Sigmoid colon (tissue), 7 donors: Measurements from ENCODE around the gene RPTOR. TPM values are rescaled to one million over a fixed set of nuclear protein-coding genes. Genes with fewer than 3 reads are reported as not detected.

ENCODE experiments used
- DNase-seq: peaks from one replicate; pipeline ENCODE4 v3.0.0-alpha.2; 2019
- H3K27ac ChIP-seq, 4 donors: fragments of 200-600 bp; sonication (generic); one replicate each; pipeline ENCODE4 v1.5.1; 2016 to 2019; ENCODE audit warnings: mild to moderate bottlenecking in 1 of 4
- H3K27me3 ChIP-seq, 3 donors: fragments of 200-600 bp; sonication (generic); one replicate each; pipeline ENCODE4 v1.5.1; 2019; ENCODE audit warnings: mild to moderate bottlenecking in 1 of 3
- H3K36me3 ChIP-seq, 4 donors: fragments of 200-600 bp; sonication (generic); one replicate each; pipeline ENCODE4 v1.5.1; 2016 to 2019
- H3K4me1 ChIP-seq, 4 donors: fragments of 200-600 bp; sonication (generic); one replicate each; pipeline ENCODE4 v1.5.1; 2017 to 2019
- H3K4me3 ChIP-seq, 4 donors: fragments of 200-600 bp; sonication (generic); one replicate each; pipeline ENCODE4 v1.5.1; 2017 to 2019; ENCODE audit warnings: mild to moderate bottlenecking in 2 of 4, moderate library complexity in 1 of 4
- H3K9me3 ChIP-seq, 4 donors: fragments of 200-600 bp in 3 of 4; sonication (generic) in 3 of 4; one replicate each; pipeline versions ENCODE4 v1.5.1 to v1.6.1; 2013 to 2019
- CTCF ChIP-seq, 4 experiments: fragments of 450-650 bp in 3 of 4; fragments of 200-600 bp in 1 of 4; IDR thresholded peaks; one replicate each; pipeline ENCODE4 v1.5.1; 2016 to 2019; ENCODE audit warnings: antibody characterized with exemption in 4 of 4, mild to moderate bottlenecking in 3 of 4, moderate library complexity in 2 of 4
- EP300 ChIP-seq, 4 donors: sonication (generic); formaldehyde crosslinking; IDR thresholded peaks; one replicate each; pipeline ENCODE4 v1.6.1; 2017; ENCODE audit warnings: antibody characterized with exemption in 4 of 4
- POLR2A ChIP-seq, 2 donors: fragments of 450-650 bp; IDR thresholded peaks; one replicate each; pipeline ENCODE4 v1.6.1; 2016; ENCODE audit warnings: antibody characterized with exemption in 2 of 2, mild to moderate bottlenecking in 2 of 2, moderate library complexity in 2 of 2
- POLR2AphosphoS5 ChIP-seq, 4 donors: sonication (generic); formaldehyde crosslinking; IDR thresholded peaks; one replicate each; pipeline ENCODE4 v1.6.1; 2017; ENCODE audit warnings: antibody characterized with exemption in 4 of 4
- WGBS, 2 donors: extraction: QIAGEN DNeasy Blood & Tissue Kit; methylation state at CpG; one replicate each; pipeline ENCODE4 v1.1.7; 2013; 5-methylcytosine and 5-hydroxymethylcytosine counted together
- intact Hi-C: fragments of 100-400 bp; cut with DNase I; formaldehyde crosslinking; loops from one replicate; pipeline ENCODE4 v1.15.1; 2023
- polyA plus RNA-seq, 3 donors: library from polyadenylated mRNA; stranded (reverse); fragments of 200-250 nt; gene quantifications; one replicate each; pipeline ENCODE4 v1.2.3, GENCODE V29; 2013
- total RNA-seq, 4 donors: library from RNA; depleted of rRNA; stranded (reverse); fragments of >200 nt; gene quantifications; one replicate each; pipeline ENCODE4 v1.1.0, GENCODE V29; 2016
- donor health status: healthy with polysubstance abuse.
- donor health status: Bipolar disorder and iron deficiency.
- donor health status: healthy.

Gene RPTOR
- total and polyA plus RNA-seq, 7 donors = 3.7 to 68.7 (median 22.9) TPM

- no peaks in the 10 kb centered on the region for H3K9me3 ChIP-seq
- no peak overlapping the region for H3K27ac ChIP-seq
- no peak for DNase-seq
- no peak overlapping the region for H3K4me3 ChIP-seq
- intact Hi-C loops = no loop called here
- TF ChIP-seq POLR2A (IDR thresholded peaks at IDR 0.05) (no peak), EP300 (IDR thresholded peaks at IDR 0.05) (no peak)
- H3K4me1 ChIP-seq = peaks cover 0 to 10% (median 6%) of the 10 kb centered on the region in 4 donors
- H3K36me3 ChIP-seq = no peaks in the 10 kb centered on the region
- 88 to 92% methylated on average over 10 of the region's 10 CpGs for WGBS, 2 donors
- H3K27me3 ChIP-seq = no peaks in the 10 kb centered on the region
Observed at GRCh38 chr17:80584176-80584905, 39.7 kb downstream of the RPTOR start.

GRCh38 chr17:80585890-80586845 lies 41.5 kb downstream of the RPTOR start:
- DNase-seq = no peak
- peaks cover 0 to 10% (median 6%) of the 10 kb centered on the region in 4 donors for H3K4me1 ChIP-seq
- WGBS, 2 donors = 74 to 88% methylated on average over 24 of the region's 24 CpGs
- no peak overlapping the region for H3K4me3 ChIP-seq
- TF ChIP-seq POLR2A (IDR thresholded peaks at IDR 0.05) (no peak), EP300 (IDR thresholded peaks at IDR 0.05) (no peak), CTCF (IDR thresholded peaks at IDR 0.05) (no peak), POLR2AphosphoS5 (IDR thresholded peaks at IDR 0.05) (no peak)
- no peaks in the 10 kb centered on the region for H3K36me3 ChIP-seq
- H3K27me3 ChIP-seq = no peaks in the 10 kb centered on the region
- intact Hi-C loops = no loop called here
- H3K9me3 ChIP-seq = no peaks in the 10 kb centered on the region
- no peak overlapping the region for H3K27ac ChIP-seq

GRCh38 chr17:80586846-80587228 lies 42.2 kb downstream of the RPTOR start:
- H3K4me3 ChIP-seq = no peak overlapping the region
- TF ChIP-seq POLR2AphosphoS5 (IDR thresholded peaks at IDR 0.05) (no peak), POLR2A (IDR thresholded peaks at IDR 0.05) (no peak), EP300 (IDR thresholded peaks at IDR 0.05) (no peak), CTCF (IDR thresholded peaks at IDR 0.05) (no peak)
- WGBS, 2 donors = 92 to 96% methylated on average over 25 of the region's 25 CpGs
- intact Hi-C loops = no loop called here
- H3K27ac ChIP-seq = no peak overlapping the region
- DNase-seq = no peak
- H3K4me1 ChIP-seq = peaks cover 0 to 10% (median 6%) of the 10 kb centered on the region in 4 donors
- H3K27me3 ChIP-seq = no peaks in the 10 kb centered on the region
- H3K36me3 ChIP-seq = no peaks in the 10 kb centered on the region
- no peaks in the 10 kb centered on the region for H3K9me3 ChIP-seq

GRCh38 chr17:80588702-80589383 lies 44.2 kb downstream of the RPTOR start:
- H3K27ac ChIP-seq = no peak overlapping the region
- 90 to 93% methylated on average over 9 of the region's 9 CpGs for WGBS, 2 donors
- H3K27me3 ChIP-seq = no peaks in the 10 kb centered on the region
- TF ChIP-seq POLR2AphosphoS5 (IDR thresholded peaks at IDR 0.05) (no peak), CTCF (IDR thresholded peaks at IDR 0.05) (no peak), EP300 (IDR thresholded peaks at IDR 0.05) (no peak), POLR2A (IDR thresholded peaks at IDR 0.05) (no peak)
- no peaks in the 10 kb centered on the region for H3K36me3 ChIP-seq
- H3K9me3 ChIP-seq = no peaks in the 10 kb centered on the region
- DNase-seq = no peak
- H3K4me3 ChIP-seq = no peak overlapping the region
- peaks cover 0 to 11% (median 7%) of the 10 kb centered on the region in 4 donors for H3K4me1 ChIP-seq
- intact Hi-C loops = no loop called here
